GM12873 (cell line): Measurements from ENCODE around the gene EML2.

Experiments
- TF ChIP-seq, protein P1 (sequence below): IDR thresholded peaks from 2 replicates; pipeline ENCODE4 v1.5.1; 2012; ENCODE audit warnings: low read depth, mild to moderate bottlenecking, moderate library complexity, low read length, control low read depth; ENCODE audit not compliant: insufficient read depth; ENCODE audit errors: missing control alignments

Gene EML2

DNA sequence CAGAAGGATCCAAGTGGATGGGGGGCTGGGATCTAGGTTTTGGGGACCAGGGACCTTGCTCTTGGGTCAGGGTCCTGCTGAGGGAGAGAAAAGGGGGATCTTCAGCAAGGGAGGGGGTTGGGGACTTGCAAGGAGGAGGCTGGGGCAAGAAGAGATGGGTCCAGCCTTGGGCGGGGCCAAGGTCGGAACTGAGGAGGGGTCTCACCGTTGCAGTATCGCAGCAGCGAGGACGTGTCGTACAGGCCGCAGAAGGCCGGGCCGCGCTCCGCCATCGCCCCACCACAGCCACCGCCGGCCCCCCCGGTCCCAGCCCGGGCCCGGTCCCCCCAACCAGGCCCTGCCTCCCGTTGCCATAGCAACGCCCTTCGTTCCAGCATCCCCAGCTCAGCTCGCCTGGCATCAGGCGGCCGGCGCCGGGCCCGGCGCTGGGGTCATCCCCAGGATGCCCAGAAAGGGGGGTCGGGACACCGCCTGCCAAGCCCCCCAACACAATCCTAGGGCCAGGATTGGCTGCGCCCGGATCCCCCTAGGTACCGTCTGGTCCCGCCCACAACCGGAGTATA, 6.0 kb upstream of the EML2 start:
- TF ChIP-seq, protein P1, sequence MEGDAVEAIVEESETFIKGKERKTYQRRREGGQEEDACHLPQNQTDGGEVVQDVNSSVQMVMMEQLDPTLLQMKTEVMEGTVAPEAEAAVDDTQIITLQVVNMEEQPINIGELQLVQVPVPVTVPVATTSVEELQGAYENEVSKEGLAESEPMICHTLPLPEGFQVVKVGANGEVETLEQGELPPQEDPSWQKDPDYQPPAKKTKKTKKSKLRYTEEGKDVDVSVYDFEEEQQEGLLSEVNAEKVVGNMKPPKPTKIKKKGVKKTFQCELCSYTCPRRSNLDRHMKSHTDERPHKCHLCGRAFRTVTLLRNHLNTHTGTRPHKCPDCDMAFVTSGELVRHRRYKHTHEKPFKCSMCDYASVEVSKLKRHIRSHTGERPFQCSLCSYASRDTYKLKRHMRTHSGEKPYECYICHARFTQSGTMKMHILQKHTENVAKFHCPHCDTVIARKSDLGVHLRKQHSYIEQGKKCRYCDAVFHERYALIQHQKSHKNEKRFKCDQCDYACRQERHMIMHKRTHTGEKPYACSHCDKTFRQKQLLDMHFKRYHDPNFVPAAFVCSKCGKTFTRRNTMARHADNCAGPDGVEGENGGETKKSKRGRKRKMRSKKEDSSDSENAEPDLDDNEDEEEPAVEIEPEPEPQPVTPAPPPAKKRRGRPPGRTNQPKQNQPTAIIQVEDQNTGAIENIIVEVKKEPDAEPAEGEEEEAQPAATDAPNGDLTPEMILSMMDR: no peak

DNA sequence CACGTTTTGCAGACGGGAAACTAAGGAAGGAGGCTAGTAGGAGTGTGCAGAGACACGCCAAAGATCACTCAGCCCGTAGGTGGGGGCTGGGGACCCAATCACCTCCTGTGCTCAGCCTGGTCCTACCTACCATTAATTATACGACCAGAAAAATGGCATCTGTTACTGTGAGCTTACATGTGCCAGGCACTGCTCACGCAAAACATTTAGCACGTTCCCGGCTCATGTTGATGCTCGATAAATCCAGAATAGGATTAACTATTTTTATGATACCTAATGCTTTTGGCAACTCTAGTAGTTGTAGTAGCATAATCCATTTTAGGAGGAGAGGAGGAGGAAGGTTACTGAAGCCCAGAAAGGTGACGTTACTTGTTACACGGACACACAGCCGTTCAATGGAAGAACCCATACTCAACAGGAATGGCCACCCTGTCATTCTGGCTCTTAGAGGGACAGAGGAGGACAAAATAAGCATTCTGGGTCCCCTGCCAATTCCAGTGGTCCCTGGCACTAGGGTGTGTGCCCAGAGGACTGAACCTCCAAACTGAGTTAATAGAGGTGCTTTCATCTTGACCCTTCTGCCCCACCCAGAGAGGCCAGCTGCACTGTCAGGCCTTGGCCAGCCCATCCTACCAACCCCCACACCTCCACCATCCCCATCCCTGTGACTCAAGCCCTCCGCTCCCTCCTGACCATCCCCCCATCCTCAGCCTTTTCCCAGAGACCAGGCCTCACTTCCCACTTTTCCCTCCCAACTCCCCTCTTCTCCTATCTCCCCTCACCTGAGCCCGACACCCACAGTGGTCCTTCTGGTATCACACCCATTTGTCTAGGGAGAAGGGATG, 5.0 kb upstream of the EML2 start:
- TF ChIP-seq, protein P1: no peak

DNA sequence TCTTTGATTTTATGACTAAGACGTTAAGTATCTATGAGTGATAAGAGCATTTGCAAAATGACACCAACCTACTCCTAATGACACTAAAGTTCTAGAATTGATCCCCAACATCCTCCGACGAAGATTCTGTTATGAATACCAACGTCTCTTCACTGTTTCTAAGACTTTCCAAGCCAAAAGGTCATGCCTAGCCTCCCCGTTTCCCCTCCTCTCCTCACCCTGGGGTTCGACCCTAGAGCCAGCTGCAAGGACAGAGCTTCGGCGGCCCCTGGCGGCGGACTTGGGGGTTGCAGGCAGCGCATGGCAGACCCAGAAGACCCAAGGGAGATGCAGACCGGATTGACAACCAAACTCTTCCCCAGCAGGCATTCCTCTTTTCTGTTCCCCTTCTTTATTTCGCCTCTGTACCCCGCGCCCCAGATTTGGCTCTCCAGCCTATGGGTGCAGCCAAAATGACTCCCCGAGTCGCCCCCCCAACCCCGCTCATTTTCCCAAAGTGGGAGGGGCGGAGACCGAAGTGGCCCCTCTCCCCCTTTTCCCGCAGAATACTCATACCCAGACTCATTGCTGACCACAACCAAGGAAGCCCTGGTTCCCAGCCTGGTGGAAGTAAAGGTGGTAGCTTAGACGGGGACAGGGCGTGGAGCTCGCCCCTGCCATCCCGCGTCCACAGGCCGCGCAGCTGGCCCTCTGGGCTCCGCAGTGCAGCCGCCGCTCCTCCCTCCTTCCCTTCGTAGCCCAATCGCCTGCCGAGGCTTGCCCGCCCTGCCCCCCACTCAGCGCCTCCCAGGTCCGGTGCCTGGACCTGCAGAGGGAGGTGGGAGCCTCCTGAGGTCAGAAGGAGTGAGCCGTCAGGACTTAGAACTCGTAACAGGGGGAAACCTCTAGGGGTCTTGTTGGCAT, 4.1 kb upstream of the EML2 start:
- TF ChIP-seq, protein P1: peak; percentile 99

DNA sequence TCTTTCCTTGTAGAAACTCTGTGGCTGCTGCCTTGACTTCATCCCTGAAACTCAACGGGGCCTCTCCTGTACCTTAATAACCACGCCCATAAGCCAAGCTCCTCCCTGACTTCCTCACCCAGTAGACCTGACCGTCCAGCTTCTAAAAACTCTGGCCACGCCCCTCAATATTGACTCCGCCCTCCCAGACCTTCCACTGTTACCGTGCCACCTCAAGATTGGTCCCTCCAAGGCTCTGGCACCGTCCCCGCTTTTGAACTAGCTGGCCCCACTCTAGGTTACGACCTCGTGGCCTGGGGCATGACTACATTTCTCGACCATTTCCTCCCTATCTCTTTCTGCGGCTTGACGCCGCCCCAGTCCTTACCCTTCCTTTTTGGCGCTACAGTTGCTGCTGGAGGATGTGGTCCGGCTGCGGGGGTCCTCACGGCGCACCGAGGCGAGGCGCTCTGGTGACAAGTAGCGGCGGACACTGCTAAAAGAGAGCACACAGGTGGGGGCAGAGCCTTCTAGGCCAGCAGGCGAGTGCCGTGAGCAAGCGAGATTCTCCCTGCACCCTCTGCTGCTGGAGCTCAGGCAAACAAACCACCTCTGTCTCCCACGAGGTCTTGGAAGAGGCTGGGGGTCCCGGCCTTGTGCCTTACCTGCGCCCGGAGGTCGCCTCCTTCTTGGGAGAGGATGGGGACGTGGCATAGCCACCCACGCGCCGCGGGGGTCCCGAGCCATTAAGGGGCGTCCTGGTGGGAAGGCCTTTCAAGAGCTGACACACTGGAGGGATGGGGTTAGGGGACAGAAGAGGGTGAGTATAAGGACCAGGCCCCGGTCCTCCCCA, 2.3 kb upstream of the EML2 start:
- TF ChIP-seq, protein P1: no peak

DNA sequence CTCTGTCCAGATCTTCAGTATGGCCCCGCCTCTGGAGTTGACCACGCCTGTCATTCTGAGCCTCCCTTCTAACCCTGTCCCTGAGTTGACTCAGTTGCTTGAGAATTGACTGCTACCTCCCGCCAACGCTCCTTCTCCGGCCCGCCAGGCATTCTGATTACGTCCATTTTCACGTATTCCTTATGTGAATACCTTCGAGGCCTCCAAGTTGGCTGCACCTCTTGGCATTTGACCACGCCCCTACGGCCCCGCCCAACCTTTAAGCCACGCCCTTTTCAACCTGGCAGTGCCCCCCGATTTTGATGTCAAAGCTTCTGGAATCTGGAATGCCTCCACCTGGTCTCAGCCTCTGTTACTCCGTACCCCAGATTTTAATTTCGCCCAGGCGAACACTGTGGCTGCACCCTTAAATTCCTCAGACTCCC, 1.7 kb upstream of the EML2 start:
- TF ChIP-seq, protein P1: no peak

DNA sequence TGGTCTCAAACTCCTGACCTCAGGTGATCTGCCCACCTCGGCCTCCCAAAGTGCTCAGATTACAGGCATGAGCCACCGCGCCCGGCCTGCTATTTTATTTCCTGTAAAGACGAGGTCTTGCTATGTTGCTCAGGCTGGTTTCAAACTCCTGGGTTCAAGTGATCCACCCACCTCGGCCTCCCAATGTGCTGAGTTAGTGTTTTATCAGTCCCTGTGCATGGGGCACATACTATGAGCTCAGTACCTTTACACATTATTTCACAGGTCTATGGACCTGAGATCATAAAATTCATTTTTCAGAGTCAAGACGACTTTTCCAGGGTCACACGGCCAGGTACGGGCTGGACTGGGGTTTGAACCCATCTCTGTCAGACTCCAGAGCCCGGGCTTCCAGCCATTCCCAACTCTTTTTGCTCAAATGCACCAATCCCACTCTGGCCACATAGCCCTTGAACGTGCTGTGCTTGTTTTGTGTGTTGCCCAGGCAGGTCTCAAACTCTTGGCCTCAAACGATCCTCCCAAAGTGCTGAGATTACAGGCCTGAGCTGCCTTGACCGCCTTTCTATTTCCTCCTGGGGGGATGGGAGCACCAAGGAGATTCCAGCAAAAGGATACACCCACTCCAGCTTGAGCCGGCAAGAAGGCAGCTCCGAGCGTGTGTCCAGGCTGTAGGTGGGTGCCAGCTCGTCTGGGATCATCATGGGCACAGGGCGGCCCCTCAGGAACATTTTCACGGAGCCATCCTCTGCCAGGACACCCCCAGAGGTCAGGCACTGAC, 1.1 kb downstream of the EML2 start:
- TF ChIP-seq, protein P1: no peak
